Measurements from ENCODE around the gene GSC2. TPM values are rescaled to one million over a fixed set of nuclear protein-coding genes. Genes with fewer than 3 reads are reported as not detected.

Gene GSC2
- total and polyA plus RNA-seq, 12 donors = not detected

- H3K4me3 ChIP-seq = no peak overlapping the region
- WGBS, 4 donors = 1 to 4% (median 3%) methylated on average over 5 to 92 of the region's 92 CpGs
- no peak overlapping the region for H3K27ac ChIP-seq
- H3K9me3 ChIP-seq (replicated peaks in 1 of 3) = no peaks in the 10 kb centered on the region
- H3K27me3 ChIP-seq = peaks cover 41% of the 10 kb centered on the region
- intact Hi-C loops (cut with DNase I) = loop anchor here in 1 of 2 donors (10.0 kb wide), 1 partner anchor 486 kb away; no protein-coding TSS in a partner anchor
- no peaks in the 10 kb centered on the region for H3K36me3 ChIP-seq (replicated peaks in 1 of 2)
- TF ChIP-seq POLR2A (IDR thresholded peaks at IDR 0.05) = no peak
- TF ChIP-seq, protein P1, sequence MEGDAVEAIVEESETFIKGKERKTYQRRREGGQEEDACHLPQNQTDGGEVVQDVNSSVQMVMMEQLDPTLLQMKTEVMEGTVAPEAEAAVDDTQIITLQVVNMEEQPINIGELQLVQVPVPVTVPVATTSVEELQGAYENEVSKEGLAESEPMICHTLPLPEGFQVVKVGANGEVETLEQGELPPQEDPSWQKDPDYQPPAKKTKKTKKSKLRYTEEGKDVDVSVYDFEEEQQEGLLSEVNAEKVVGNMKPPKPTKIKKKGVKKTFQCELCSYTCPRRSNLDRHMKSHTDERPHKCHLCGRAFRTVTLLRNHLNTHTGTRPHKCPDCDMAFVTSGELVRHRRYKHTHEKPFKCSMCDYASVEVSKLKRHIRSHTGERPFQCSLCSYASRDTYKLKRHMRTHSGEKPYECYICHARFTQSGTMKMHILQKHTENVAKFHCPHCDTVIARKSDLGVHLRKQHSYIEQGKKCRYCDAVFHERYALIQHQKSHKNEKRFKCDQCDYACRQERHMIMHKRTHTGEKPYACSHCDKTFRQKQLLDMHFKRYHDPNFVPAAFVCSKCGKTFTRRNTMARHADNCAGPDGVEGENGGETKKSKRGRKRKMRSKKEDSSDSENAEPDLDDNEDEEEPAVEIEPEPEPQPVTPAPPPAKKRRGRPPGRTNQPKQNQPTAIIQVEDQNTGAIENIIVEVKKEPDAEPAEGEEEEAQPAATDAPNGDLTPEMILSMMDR (IDR thresholded peaks at IDR 0.05) = no peak
- peaks cover 0 to 5% of the 10 kb centered on the region in 2 donors for H3K4me1 ChIP-seq (replicated peaks in 1 of 2)
- no peak for DNase-seq
Observed at GRCh38 chr22:19149047-19149883, 827 bp downstream of the GSC2 start.

DNA sequence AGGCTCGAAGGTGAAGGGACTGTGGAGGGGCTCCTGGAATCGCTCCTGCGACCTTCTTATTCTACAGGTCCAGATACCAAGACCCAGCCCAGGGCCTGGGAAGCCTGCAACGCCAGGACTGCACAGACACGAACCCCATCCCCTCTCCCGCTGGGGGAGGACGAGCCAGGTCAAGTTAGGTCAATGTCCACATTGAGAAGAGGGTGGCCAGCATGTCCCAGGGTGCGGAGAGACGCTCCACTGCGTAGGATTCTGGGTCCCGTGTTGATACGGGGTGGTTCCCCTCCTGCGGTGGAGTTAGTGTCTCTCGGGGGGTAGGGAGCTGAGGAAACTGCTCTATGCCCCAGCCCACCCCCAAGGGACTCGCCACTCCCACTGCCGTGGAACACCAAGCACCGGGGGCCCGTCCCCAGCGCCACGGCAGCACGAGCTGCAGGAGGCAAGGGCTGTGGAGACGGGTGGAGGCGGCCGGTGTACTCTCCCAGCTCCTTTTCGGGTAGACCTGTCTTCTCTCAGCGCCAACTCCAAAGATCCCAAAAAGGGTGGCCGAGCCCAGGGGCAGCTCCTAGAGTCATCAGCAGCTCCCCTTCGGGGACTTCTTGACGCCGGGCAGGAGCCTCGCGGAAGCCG is 1.6 kb downstream of the GSC2 start:
- DNase-seq = no peak
- Histone ChIP-seq H3K27me3 (peaks cover 41% of the 10 kb centered on the region), H3K36me3 (replicated peaks in 1 of 2) (no peaks in the 10 kb centered on the region), H3K27ac (no peak overlapping the region), H3K4me1 (replicated peaks in 1 of 2) (peaks cover 4 to 10% of the 10 kb centered on the region in 2 donors), H3K9me3 (replicated peaks in 1 of 3) (no peaks in the 10 kb centered on the region), H3K4me3 (no peak overlapping the region)
- TF ChIP-seq, protein P1 (IDR thresholded peaks at IDR 0.05) = no peak
- TF ChIP-seq POLR2A (IDR thresholded peaks at IDR 0.05) = no peak
- intact Hi-C loops (cut with DNase I) = loop anchor here in 1 of 2 donors (10.0 kb wide), 1 partner anchor 486 kb away; no protein-coding TSS in a partner anchor
- 30 to 59% (median 32%) methylated on average over 8 to 33 of the region's 33 CpGs for WGBS, 4 donors

- H3K4me1 ChIP-seq (replicated peaks in 1 of 2) = peaks cover 7 to 14% of the 10 kb centered on the region in 2 donors
- no peak for DNase-seq
- H3K36me3 ChIP-seq (replicated peaks in 1 of 2) = peaks cover 0 to 5% of the 10 kb centered on the region in 2 donors
- no peaks in the 10 kb centered on the region for H3K9me3 ChIP-seq (replicated peaks in 1 of 3)
- peaks cover 40% of the 10 kb centered on the region for H3K27me3 ChIP-seq
- 19 to 42% (median 33%) methylated on average over 6 to 9 of the region's 9 CpGs for WGBS, 4 donors
- H3K4me3 ChIP-seq = no peak overlapping the region
- no peak overlapping the region for H3K27ac ChIP-seq
- intact Hi-C loops (cut with DNase I) = loop anchor here in 1 of 2 donors (10.0 kb wide), 1 partner anchor 488 kb away; no protein-coding TSS in a partner anchor
- no peak for TF ChIP-seq POLR2A (IDR thresholded peaks at IDR 0.05)
- TF ChIP-seq, protein P1 (IDR thresholded peaks at IDR 0.05) = no peak
Observed at GRCh38 chr22:19147195-19147780, 2.8 kb downstream of the GSC2 start.

Data from adrenal gland (tissue), 12 donors.